GM12878 (cell line): ENCODE data around the gene TBC1D24.

ENCODE experiments used
- CHD1 ChIP-seq: IDR thresholded peaks from 2 replicates; pipeline ENCODE4 v1.6.1; 2012; ENCODE audit warnings: low read depth, low read length, improper control_type of control experiment
- CHD2 ChIP-seq: IDR thresholded peaks from 2 replicates; pipeline ENCODE4 v1.6.1; 2011; ENCODE audit warnings: low read depth, low read length, improper control_type of control experiment, borderline replicate concordance
- CREB1 ChIP-seq: IDR thresholded peaks from 2 replicates; pipeline ENCODE4 v1.6.1; 2012; ENCODE audit warnings: low read depth, mild to moderate bottlenecking, inconsistent platforms
- EGR1 ChIP-seq, 2 experiments: IDR thresholded peaks; 1 replicate in 1 of 2; 2 replicates in 1 of 2; pipeline ENCODE4 v1.6.1; 2011 to 2012; ENCODE audit warnings: low read depth in 2 of 2, low read length in 2 of 2, borderline replicate concordance in 1 of 2, mild to moderate bottlenecking in 1 of 2, moderate library complexity in 1 of 2
- POLR2AphosphoS5 ChIP-seq: IDR thresholded peaks from 2 replicates; pipeline ENCODE4 v1.6.1; 2011; ENCODE audit warnings: mild to moderate bottlenecking, low read length, inconsistent platforms
- TF ChIP-seq, protein P1 (sequence below): fragments of 150-350 bp; IDR thresholded peaks from 2 replicates; pipeline ENCODE4 v1.6.1; 2016; ENCODE audit warnings: low read depth, low read length
- TF ChIP-seq, protein P2 (sequence below): IDR thresholded peaks from 2 replicates; pipeline ENCODE4 v1.6.1; 2011; ENCODE audit warnings: borderline replicate concordance, low read depth, mild to moderate bottlenecking, moderate library complexity, mixed read lengths, low read length; ENCODE audit not compliant: insufficient read depth; ENCODE audit errors: extremely low read length
- TF ChIP-seq, protein P3 (sequence below), 3 experiments: IDR thresholded peaks in 2 of 3; conservative IDR thresholded peaks in 1 of 3; 2 replicates each; pipeline ENCODE4 v1.5.1; 2011; ENCODE audit warnings: low read depth in 3 of 3, low read length in 3 of 3, mild to moderate bottlenecking in 3 of 3, control low read depth in 2 of 3, moderate library complexity in 2 of 3, inconsistent platforms in 1 of 3, mixed read lengths in 1 of 3; ENCODE audit not compliant: control insufficient read depth in 2 of 3, insufficient read depth in 1 of 3; ENCODE audit errors: extremely low read depth in 1 of 3

DNA sequence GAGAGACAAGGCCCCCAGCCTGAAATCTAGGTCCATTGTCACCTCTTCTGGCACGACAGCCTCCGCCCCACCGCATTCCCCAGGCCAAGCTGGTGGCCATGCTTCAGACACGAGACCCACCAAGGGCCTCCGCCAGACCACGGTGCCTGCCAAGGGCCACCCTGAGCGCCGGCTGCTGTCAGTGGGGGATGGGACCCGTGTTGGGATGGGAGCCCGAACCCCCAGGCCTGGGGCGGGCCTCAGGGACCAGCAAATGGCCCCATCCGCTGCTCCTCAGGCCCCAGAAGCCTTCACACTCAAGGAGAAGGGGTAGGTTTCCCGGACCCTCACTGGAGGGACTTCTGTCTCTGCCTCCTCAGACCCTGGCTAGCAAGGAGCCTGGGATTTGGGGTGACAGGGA is 14.0 kb upstream of the TBC1D24 start:
- no peak for TF ChIP-seq CHD1
- TF ChIP-seq EGR1 (IDR thresholded peaks at IDR 0.05; ENCODE audit: borderline replicate concordance in 1 of 2, low read depth in 2 of 2, low read length in 2 of 2) = no peak
- TF ChIP-seq, protein P1, sequence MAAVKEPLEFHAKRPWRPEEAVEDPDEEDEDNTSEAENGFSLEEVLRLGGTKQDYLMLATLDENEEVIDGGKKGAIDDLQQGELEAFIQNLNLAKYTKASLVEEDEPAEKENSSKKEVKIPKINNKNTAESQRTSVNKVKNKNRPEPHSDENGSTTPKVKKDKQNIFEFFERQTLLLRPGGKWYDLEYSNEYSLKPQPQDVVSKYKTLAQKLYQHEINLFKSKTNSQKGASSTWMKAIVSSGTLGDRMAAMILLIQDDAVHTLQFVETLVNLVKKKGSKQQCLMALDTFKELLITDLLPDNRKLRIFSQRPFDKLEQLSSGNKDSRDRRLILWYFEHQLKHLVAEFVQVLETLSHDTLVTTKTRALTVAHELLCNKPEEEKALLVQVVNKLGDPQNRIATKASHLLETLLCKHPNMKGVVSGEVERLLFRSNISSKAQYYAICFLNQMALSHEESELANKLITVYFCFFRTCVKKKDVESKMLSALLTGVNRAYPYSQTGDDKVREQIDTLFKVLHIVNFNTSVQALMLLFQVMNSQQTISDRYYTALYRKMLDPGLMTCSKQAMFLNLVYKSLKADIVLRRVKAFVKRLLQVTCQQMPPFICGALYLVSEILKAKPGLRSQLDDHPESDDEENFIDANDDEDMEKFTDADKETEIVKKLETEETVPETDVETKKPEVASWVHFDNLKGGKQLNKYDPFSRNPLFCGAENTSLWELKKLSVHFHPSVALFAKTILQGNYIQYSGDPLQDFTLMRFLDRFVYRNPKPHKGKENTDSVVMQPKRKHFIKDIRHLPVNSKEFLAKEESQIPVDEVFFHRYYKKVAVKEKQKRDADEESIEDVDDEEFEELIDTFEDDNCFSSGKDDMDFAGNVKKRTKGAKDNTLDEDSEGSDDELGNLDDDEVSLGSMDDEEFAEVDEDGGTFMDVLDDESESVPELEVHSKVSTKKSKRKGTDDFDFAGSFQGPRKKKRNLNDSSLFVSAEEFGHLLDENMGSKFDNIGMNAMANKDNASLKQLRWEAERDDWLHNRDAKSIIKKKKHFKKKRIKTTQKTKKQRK = no peak
- TF ChIP-seq, protein P2, sequence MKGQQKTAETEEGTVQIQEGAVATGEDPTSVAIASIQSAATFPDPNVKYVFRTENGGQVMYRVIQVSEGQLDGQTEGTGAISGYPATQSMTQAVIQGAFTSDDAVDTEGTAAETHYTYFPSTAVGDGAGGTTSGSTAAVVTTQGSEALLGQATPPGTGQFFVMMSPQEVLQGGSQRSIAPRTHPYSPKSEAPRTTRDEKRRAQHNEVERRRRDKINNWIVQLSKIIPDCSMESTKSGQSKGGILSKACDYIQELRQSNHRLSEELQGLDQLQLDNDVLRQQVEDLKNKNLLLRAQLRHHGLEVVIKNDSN = no peak
- no peak for TF ChIP-seq CREB1
- TF ChIP-seq POLR2AphosphoS5 = no peak
- TF ChIP-seq, protein P3, sequence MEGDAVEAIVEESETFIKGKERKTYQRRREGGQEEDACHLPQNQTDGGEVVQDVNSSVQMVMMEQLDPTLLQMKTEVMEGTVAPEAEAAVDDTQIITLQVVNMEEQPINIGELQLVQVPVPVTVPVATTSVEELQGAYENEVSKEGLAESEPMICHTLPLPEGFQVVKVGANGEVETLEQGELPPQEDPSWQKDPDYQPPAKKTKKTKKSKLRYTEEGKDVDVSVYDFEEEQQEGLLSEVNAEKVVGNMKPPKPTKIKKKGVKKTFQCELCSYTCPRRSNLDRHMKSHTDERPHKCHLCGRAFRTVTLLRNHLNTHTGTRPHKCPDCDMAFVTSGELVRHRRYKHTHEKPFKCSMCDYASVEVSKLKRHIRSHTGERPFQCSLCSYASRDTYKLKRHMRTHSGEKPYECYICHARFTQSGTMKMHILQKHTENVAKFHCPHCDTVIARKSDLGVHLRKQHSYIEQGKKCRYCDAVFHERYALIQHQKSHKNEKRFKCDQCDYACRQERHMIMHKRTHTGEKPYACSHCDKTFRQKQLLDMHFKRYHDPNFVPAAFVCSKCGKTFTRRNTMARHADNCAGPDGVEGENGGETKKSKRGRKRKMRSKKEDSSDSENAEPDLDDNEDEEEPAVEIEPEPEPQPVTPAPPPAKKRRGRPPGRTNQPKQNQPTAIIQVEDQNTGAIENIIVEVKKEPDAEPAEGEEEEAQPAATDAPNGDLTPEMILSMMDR (IDR thresholded peaks at IDR 0.05 in 2 of 3, conservative IDR thresholded peaks at IDR 0.05 in 1 of 3; ENCODE audit: control insufficient read depth in 2 of 3, extremely low read depth in 1 of 3, insufficient read depth in 1 of 3, low read depth in 3 of 3, low read length in 3 of 3) = no peak
- no peak for TF ChIP-seq CHD2
